Measurements from ENCODE around the gene RAMP1. TPM values are rescaled to one million over a fixed set of nuclear protein-coding genes. Genes with fewer than 3 reads are reported as not detected.
"Not testable (repeated sequence)": the region's sequence is repeated elsewhere in the genome, so short reads cannot be mapped to it uniquely, and the experiment has no call there.

Gene RAMP1
- total RNA-seq, 4 donors from 2014 or later: 28.7 to 168 (median 71.8) TPM

DNA sequence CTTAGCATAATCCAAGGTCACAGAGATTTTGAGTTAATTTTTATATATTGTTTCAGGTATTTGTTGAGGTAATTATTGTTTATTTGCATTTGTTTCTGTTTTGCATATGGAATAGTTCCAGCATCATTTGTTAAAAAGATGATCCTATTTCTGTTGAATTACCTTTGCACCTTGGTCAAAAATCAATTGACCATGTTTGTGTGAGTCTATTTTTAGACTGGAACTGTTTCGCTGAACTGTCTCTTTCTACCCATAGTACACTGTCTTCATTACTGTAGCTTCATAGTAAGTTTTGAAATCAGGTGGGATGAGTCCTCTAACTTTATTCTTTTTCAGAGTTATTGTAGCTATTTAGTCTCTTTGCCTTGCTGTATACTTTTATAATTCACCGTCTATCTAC, 28.9 kb upstream of the RAMP1 start:
- no peaks in the 10 kb centered on the region for H3K4me1 ChIP-seq
- TF ChIP-seq POLR2A (IDR thresholded peaks at IDR 0.05): no peak
- DNase-seq (no peak), ATAC-seq (no peak)
- in situ Hi-C loops (cut with MboI; ENCODE audit: low sequenced_read_pairs in 4 of 4) (no loop called here), intact Hi-C loops (cut with DNase I; ENCODE audit: low total_unique reads) (no loop called here)
- H3K27me3 ChIP-seq: no peaks in the 10 kb centered on the region
- no peak overlapping the region for H3K27ac ChIP-seq
- H3K9me3 ChIP-seq: no peaks in the 10 kb centered on the region
- H3K4me3 ChIP-seq: no peak overlapping the region
- no peaks in the 10 kb centered on the region for H3K36me3 ChIP-seq

DNA sequence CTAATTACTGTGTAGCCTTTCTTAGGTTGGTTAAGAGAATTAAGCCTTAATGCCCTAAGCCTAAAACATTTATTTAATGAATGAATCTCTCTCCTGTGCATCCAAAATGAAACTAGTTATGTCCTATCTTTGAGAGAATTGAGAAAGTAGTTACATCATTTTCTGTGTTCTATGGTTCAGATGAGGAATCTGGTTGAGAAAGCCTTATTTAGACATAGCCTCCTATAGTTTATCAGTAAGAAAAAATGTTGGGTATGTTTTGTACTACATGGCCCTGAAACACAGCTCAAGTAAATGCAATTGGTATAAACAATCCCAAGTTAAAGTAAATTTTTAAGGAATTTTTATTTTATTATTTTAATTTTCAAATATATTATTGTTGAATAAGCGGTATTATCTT, 25.9 kb upstream of the RAMP1 start:
- in situ Hi-C loops (cut with MboI; ENCODE audit: low sequenced_read_pairs in 4 of 4): no loop called here
- no peaks in the 10 kb centered on the region for H3K4me1 ChIP-seq
- H3K9me3 ChIP-seq: no peaks in the 10 kb centered on the region
- intact Hi-C loops (cut with DNase I; ENCODE audit: low total_unique reads): no loop called here
- no peak overlapping the region for H3K4me3 ChIP-seq
- DNase-seq (no peak), ATAC-seq (no peak)
- no peaks in the 10 kb centered on the region for H3K27me3 ChIP-seq
- TF ChIP-seq, protein P1, sequence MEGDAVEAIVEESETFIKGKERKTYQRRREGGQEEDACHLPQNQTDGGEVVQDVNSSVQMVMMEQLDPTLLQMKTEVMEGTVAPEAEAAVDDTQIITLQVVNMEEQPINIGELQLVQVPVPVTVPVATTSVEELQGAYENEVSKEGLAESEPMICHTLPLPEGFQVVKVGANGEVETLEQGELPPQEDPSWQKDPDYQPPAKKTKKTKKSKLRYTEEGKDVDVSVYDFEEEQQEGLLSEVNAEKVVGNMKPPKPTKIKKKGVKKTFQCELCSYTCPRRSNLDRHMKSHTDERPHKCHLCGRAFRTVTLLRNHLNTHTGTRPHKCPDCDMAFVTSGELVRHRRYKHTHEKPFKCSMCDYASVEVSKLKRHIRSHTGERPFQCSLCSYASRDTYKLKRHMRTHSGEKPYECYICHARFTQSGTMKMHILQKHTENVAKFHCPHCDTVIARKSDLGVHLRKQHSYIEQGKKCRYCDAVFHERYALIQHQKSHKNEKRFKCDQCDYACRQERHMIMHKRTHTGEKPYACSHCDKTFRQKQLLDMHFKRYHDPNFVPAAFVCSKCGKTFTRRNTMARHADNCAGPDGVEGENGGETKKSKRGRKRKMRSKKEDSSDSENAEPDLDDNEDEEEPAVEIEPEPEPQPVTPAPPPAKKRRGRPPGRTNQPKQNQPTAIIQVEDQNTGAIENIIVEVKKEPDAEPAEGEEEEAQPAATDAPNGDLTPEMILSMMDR (IDR thresholded peaks at IDR 0.05 in 4 of 5, conservative IDR thresholded peaks at IDR 0.05 in 1 of 5): no peak
- no peak for TF ChIP-seq POLR2A (IDR thresholded peaks at IDR 0.05)
- no peaks in the 10 kb centered on the region for H3K36me3 ChIP-seq
- H3K27ac ChIP-seq: no peak overlapping the region

DNA sequence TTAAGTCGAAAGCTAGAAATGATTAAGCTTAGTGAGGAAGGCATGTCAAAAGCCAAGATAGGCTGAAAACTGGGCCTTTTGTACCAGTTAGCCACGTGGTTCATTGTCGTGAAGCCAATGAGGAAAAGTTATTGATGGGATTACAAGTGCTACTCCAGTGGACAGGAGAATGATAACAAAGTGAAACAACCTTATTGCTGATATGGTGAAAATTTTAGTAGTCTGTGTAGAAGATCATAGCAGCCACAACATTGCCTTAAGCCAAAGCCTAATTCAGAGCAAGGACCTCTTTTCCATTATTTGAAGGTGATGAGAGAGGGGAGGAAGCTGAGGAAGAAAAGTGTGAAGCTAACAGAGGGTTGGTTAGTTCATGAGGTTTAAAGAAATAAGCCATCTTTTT, 24.1 kb upstream of the RAMP1 start:
- intact Hi-C loops (cut with DNase I; ENCODE audit: low total_unique reads): no loop called here

DNA sequence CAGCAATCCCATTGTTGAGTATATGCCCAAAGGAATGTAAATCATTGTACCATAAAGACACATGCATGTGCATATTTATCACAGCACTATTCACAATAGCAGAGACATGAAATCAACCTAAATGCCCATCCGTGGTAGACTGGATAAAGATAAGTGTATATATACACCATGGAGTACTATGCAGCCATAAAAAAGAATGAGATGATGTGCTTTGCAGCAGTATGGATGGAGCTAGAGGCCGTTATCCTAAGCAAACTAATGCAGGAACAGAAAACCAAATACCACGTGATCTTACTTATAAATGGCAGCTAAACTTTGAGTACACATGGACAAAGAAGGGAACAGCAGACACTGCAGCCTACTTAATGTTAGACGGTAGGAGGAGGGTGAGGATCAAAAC, 18.4 kb upstream of the RAMP1 start:
- TF ChIP-seq POLR2A (IDR thresholded peaks at IDR 0.05): no peak
- TF ChIP-seq, protein P1 (IDR thresholded peaks at IDR 0.05 in 4 of 5, conservative IDR thresholded peaks at IDR 0.05 in 1 of 5): no peak
- Histone ChIP-seq H3K9me3 (no peaks in the 10 kb centered on the region), H3K27me3 (no peaks in the 10 kb centered on the region), H3K4me3 (no peak overlapping the region), H3K27ac (no peak overlapping the region), H3K4me1 (no peaks in the 10 kb centered on the region), H3K36me3 (no peaks in the 10 kb centered on the region)
- no peak for DNase-seq
- intact Hi-C loops (cut with DNase I; ENCODE audit: low total_unique reads): no loop called here
- in situ Hi-C loops (cut with MboI; ENCODE audit: low sequenced_read_pairs in 4 of 4): no loop called here
- ATAC-seq: no peak

More for the DNA sequence above, 24.1 kb upstream of the RAMP1 start:
- no peaks in the 10 kb centered on the region for H3K27me3 ChIP-seq
- no peaks in the 10 kb centered on the region for H3K4me1 ChIP-seq
- H3K27ac ChIP-seq: no peak overlapping the region
- TF ChIP-seq, protein P1 (IDR thresholded peaks at IDR 0.05 in 4 of 5, conservative IDR thresholded peaks at IDR 0.05 in 1 of 5): no peak
- no peak for TF ChIP-seq POLR2A (IDR thresholded peaks at IDR 0.05)
- DNase-seq (no peak), ATAC-seq (no peak)
- H3K4me3 ChIP-seq: no peak overlapping the region
- in situ Hi-C loops (cut with MboI; ENCODE audit: low sequenced_read_pairs in 4 of 4): no loop called here
- no peaks in the 10 kb centered on the region for H3K9me3 ChIP-seq
- no peaks in the 10 kb centered on the region for H3K36me3 ChIP-seq

DNA sequence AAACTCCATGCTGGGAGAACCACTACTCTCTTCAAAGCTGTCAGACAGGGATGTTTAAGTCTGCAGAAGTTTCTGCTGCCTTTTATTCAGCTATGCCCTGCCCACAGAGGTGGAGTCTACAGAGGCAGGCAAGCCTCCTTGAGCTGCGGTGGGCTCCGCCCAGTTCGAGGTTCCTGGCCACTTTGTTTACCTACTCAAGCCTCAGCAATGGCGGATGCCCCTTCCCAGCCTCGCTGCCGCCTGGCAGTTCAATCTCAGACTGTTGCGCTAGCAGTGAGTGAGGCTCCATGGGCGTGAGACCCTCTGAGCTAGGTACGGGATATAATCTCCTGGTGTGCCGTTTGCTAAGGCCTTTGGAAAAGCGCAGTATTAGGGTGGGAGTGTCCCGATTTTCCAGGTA, 10.5 kb upstream of the RAMP1 start:
- intact Hi-C loops (cut with DNase I; ENCODE audit: low total_unique reads); ATAC-seq; H3K27ac ChIP-seq; in situ Hi-C loops (cut with MboI; ENCODE audit: low sequenced_read_pairs in 4 of 4); H3K36me3 ChIP-seq; H3K4me3 ChIP-seq; H3K27me3 ChIP-seq; H3K4me1 ChIP-seq; H3K9me3 ChIP-seq; DNase-seq: not testable (repeated sequence)

DNA sequence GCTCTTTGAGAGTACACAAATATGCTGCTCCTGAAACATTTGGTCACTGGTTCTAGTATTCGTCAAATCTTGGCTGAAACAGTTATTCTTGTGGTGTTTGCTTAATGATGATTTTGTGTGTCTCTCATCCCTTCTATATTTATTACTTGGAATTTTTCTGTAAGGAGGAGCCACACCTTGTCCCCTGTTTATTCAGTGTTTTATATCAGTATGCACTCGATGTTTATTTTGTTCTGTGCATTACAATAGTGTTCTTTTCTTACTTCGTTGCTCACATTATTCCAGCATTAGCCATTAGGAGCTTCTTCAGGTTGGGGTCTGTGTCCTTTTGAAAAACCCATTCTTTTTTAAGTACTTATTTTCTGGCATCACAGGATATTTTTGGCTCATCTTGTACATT, 5.1 kb upstream of the RAMP1 start:
- Histone ChIP-seq H3K4me3 (no peak overlapping the region), H3K9me3 (no peaks in the 10 kb centered on the region), H3K36me3 (no peaks in the 10 kb centered on the region), H3K4me1 (peaks cover 2 to 8% of the 10 kb centered on the region in 2 donors), H3K27me3 (no peaks in the 10 kb centered on the region), H3K27ac (no peak overlapping the region)
- intact Hi-C loops (cut with DNase I; ENCODE audit: low total_unique reads): no loop called here
- TF ChIP-seq, protein P1 (IDR thresholded peaks at IDR 0.05 in 4 of 5, conservative IDR thresholded peaks at IDR 0.05 in 1 of 5): no peak
- TF ChIP-seq POLR2A (IDR thresholded peaks at IDR 0.05): no peak
- in situ Hi-C loops (cut with MboI; ENCODE audit: low sequenced_read_pairs in 4 of 4): loop anchor here (10.0 to 25.0 kb wide), 3 partner anchors 71 to 411 kb away; no protein-coding TSS in a partner anchor
- no peak for ATAC-seq
- DNase-seq: no peak
